AG08396 (cell line): ENCODE results near the gene CFHR1.

Experiments
- DNase-seq: peaks from one replicate; pipeline ENCODE4 v3.0.0; 2012; ENCODE audit warnings: low spot score, mixed read lengths

The CFHR1 gene

DNA sequence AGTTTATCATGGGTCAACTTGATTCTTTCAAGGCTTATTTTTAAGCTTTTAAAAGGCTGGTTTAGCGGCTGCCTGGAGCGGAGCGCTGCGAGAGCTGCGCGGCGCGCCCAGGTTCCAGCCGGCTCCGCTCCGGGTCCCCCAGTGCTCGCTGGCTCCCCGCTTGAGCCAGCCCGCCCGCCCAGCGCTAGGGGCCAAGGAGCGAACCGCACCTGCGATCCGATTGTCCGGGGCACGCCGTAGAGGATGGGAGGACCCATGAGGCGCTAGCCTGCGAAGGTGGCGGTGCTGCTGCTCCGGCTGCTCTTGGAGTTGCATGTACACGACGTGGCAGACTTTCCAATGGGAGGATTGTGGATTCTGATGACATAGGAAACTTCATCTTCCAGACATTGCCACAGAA, 58.4 kb downstream of the CFHR1 start:
- peak; percentile 29 for DNase-seq
